ENCODE data around the gene FASN.

The FASN gene

DNA sequence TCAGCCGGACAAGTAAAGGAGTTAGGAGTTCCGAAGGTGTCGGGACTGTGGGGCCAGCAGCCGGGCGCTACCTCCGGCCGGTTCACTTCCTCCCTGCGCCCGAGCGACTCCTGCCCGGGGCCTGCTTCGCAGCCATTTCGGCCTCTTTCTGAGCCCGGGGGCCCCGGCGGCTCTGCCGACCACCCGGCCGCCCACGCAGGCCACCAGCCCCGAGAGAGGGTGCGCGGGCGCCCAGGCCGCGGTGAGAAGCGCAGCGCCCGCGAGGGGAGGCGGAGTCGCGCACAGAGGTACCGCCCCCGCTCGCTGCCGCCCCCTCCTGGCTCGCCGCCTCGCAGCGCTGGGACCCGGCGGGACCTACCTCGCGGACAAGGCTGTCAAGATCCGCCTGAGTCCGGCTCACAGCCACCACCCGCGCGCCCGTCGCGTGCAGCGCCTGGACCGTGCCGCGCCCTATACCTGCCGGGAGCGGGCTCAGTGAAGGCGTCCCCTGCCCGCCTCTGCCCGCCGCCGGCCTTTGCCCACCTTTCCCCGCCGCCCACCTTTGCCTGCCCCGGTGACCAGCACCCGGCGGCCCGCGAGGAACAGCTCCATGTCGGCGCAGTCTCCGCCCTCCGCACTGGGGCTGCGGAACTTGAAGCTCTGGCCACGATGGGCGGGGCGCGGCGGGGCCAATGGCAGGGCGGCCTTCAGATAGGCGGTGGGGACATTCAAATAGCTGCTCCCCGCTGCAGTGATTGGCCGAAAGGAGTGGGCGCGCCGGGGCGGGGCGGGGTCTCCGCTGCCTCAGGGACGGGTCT lies 60.7 kb downstream of the FASN start, which contains the start of gene DCXR:
DCXR (minus strand) TSS at position 606 of the 797 bp plus-strand sequence; CDS start at position 591, 15 bp downstream.
- peak; percentile 84 for DNase-seq

DNA sequence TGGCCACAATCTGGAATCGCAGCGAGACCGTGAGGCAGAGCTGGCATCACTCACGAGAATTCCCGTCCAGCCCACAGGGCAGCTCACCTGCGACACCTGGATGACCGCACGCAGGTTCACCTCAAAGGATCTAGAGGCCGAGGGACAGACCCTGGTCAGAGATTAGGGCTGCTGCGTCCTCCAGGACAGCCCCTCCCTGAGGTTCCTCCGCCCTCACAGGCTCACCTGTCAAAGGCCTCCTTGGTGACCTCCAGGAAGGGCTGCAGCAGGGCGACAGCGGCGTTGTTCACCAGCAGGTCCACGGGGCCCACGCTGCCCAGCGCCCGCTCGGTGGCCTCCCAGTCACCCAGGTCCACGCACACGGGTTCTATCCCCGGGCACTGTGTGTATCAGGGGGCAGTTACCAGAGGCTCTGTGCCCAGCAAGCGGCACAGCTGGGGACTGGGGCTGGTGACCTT lies 61.4 kb downstream of the FASN start:
- no peak for DNase-seq

DNA sequence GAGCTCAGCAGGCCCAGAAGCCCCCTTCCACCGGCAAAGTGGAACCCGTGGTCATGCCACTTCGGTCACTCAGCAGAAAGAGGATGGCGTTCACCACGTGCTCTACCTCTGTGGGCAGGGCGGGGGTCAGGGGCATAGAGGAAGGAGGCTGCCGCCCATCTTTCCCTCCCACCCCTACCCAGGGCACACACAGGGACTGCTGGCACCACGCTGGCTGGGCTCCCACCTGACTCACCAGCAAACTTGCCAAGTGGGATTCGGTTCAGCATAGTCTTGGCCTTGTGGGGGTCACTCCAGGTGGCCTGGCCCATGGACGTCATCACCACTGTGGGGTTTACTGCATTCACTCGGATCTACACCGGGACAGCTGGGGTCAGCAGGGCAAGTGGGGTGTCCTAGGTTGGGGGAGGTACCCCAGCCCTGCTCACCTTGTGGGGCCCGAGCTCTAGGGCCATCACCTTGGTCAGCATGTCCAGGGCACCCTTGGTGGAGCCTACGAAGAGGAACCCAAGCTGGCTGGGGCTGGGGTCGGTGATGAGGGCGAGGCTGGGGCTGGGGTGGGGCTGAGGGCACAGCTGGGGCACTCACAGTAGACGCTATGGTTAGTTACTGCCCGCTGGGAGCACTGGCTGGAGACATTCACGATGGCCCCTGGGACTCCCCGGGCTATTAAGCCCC lies 61.9 kb downstream of the FASN start:
- DNase-seq: no peak

DNA sequence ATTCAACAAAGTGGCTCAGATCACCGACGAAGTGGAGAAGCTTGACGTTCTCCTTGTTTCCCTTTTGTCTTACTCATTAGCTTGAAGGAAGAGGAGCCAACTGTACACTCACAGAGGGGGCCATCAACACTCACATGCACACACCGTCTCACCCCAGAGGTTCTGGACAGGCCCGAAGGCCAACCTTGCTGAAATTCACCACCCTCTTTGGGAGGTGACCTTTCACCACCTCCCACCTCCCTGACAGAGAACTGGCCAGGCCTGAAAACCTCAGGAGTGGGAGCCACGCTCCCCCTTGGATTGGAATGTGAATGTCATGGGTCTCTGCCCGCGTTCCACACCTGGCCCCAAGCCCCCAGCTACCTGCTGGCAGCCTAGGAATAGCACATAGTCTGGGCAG lies 62.5 kb downstream of the FASN start:
- DNase-seq: no peak

DNA sequence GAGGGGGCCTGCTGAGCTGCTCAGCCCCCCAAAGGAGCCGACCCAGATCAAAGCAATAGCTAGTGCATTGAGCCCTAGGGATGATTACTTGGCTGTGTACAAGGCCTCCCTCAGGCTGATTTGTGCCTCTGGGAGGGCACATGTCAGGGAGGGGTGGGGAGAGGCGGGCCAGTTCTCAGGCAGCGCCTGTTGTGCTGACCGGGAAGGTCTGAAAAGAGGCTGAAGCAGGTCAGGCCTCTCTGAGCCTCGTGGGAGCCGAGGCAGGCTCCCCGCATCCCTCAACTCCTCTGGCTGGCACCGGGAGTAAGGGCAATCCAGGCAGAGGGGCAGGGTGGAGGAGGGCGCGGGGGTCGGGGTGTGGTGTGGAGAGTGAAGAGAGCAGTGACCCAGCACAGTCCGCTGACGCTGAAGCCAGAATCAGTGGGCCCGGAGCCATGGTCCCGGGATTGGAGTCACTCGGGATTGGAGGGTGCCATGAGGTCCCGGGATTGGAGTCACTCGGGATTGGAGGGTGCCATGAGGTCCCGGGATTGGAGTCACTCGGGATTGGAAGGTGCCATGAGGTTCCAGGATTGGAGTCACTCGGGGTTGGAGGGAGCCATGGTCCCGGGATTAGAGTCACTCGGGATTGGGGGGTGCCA lies 63.5 kb downstream of the FASN start:
- DNase-seq: no peak

DNA sequence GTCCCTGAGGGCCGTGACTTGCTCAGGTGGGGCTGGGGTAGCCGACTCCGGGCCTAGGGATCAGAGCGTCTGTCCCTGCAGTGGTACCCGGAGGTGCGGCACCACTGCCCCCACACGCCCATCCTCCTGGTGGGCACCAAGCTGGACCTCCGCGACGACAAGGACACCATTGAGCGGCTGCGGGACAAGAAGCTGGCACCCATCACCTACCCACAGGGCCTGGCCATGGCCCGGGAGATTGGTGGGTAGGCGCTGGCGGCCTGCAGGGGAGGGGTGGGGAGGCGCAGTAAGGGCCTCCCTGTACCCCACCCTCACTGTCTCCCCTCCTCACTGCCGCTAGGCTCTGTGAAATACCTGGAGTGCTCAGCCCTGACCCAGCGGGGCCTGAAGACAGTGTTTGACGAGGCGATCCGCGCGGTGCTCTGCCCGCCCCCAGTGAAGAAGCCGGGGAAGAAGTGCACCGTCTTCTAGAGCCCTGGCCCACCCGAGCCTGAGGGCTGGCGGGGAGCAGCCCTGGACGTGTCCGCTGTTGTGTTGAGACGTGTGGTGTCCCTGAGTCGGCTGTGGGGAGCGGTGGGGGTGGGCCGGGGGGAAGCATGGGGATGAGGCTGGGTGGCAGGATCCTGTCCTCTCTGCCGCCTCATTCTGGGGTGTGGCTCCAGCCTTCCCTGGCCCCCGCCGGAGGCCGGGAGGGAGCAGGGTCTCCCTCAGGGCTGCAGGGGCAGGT lies 64.5 kb downstream of the FASN start:
- DNase-seq: no peak

DNA sequence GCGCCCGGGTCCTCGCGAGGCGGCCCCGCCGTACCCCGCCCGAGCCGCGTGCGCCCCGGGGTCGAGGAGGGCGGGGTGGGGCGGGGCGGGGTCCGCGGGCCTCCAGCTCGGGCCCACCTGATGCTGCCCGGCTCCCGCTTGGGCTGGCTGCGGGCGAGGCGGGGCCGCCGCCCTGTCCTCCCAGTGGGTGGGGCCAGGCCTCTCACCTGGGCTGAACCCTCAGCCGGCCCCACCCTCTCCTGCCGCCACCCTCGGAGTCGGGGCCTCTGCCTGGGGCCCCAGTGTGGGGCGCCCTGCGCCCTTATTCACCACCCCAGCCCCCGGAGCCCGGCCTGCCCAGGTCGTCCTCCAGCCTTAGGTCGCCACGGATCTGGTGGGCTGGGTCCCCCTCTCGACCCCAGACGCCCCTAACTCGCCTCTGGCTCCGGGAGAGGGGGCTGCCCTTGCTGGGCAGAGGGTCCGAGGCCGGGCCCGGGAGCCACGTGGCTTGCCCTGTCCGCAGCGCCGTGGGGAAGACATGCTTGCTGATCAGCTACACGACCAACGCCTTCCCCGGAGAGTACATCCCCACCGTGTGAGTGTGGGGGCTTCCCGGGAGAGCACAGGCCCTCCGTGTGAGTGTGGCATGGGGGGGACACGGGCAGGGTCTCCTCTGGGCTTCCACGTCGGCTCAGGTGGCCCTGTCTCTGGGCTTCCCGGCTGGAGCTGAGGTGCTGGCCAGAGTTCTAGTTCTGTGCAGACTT lies 66.0 kb downstream of the FASN start:
- no peak for DNase-seq

DNA sequence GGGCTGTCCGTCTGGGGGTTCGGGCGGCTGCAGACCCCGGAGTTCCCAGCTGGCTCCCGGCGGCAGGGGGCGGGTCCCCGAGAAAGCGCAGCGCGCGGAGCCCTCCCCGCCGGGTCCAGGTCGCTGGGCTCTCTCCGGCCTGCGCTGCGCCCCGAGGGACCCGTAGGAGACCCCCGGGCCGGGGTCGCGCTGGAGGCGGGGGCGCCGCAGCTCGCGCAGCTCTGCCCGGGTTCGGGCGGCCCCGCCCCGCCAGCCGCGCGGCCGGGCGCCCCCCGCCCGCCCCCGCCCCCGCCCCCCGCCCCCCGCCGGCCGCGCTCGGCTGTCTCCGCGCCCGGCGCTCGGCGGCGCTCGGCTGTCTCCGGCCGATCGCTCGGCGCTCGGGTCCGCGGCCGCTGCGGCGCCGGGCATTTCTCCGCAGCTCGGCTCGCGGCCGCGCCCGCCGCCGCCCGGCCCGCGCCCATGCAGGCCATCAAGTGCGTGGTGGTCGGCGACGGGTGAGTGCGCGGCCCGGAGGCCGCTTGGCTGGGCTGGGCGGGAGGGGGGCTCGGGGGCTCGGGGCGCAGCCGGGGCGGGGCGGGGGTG lies 66.6 kb downstream of the FASN start, which contains the start of gene RAC3:
RAC3 (plus strand) TSS at position 376 of the 582 bp plus-strand sequence; CDS start at position 460, 84 bp downstream.
- no peak for DNase-seq

DNA sequence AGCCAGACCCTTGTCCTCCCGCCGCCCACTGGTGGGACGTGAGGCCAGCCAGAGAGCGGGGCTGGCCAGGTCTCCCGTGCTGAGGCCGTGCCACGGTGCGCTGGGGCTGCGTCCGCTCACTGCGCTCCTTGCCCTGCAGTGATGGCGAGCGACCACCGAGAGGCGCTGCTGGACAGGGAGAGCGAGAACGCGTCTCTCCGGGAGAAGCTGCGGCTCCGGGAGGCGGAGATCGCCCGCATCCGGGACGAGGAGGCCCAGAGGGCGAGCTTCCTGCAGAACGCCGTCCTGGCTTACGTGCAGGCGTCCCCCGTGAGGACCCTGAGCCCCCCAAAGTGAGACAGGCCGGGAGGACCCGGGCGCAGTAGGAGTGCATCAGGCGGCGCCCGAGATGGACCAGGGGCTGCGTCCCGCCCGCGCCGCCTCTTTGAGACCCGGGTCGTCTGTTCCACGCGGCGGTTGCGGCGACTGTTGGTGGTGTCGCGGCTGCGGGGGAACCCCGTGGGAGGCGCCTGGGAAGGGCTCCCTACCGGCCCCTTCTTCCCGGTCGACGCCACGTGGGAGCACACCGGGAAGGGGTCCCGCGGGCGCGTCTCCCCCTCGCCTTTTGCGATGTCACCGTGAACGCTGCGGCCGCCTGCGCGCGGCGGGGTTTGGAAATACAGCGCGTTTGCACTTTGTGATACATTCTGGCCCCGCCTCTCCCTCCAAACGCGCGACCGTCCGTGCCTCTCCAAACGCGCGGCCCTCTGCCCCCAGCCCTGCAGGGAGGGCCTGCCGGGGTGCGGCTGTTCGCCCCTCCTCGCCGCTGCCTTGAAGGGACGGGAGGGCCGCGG lies 67.3 kb downstream of the FASN start:
- no peak for DNase-seq

DNA sequence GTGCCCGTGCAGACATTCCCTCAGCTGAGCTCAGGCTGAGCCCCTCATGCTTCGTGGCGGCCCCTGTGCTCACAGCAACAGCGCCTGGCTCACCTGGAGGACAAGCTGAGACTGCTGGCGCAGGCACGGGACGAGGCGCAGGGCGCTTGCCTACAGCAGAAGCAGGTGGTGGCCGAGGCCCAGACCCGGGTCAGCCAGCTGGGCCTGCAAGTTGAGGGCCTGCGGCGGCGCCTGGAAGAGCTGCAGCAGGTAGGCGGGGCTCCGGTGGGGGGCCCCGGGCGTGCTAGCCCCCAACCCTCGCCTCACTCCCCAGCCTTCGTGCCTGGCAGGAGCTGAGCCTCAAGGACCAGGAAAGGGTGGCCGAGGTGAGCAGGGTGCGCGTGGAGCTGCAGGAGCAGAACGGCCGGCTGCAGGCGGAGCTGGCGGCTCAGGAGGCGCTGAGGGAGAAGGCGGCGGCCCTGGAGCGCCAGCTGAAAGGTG lies 68.0 kb downstream of the FASN start:
- DNase-seq: no peak

DNA sequence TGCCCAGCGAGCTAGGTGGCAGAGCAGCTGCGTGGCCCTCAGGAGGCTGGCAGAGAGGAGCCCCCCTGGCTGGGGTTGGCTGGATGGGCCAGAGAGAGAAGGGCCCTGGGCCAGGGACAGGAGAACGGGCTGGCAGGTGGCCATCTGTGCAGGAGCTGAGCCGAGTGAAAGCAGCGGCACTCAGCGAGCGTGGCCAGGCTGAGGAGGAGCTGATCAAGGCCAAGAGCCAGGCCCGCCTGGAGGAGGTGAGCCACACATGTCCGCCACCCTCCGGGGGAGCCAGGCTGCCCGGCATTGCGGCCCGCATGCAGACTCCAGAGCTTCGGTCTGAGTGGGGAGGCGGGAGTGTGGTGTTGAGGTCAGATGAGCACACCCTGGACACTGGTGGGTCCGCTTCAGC lies 68.6 kb downstream of the FASN start:
- DNase-seq: no peak

DNA sequence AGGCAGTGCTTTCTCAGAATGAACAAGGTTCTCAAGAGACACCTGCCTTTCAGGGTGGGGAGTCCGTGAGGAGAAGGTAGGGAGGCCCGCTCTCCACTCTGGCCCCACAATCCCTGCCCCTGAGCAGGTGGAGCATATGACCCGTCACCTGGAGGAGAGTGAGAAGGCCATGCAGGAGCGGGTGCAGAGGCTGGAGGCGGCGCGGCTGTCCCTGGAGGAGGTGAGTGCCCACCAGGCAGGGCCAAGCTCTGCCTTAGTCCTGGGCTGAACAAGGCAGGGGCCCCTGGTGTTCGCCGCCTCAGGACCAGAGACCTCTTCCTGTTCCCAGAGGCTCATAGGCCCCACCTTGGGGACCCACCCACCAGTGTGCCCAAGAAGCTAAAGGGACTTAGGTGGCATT lies 69.1 kb downstream of the FASN start:
- DNase-seq: no peak

Measured in GOT3 (cell line).